HG03571 (cell line): Measurements from ENCODE around the gene LIX1.

Source experiments
- ATAC-seq: cut with Tn5 transposase; IDR thresholded peaks from one replicate; pipeline ENCODE4 v1.9.1; 2021; ENCODE audit not compliant: unreplicated experiment

LIX1 gene

DNA sequence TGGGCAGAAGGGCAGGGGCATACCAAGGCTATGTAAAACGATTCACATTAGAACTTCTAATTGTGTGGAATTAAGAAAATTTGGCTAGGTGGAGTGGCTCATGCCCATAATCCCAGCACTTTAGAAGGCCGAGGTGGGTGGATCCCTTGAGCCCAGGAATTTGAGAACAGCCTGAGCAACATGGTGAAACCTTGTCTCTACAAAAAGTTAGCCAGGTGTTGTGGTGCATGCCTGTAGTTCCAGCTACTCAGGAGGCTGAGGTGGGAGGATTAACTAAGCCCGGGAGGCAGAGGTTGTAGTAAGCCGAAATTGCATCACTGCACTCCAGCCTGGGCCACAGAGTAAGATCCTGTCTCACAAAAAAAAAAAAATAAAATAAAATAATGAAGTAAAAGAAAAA is 65.2 kb downstream of the LIX1 start:
- ATAC-seq, result no peak

DNA sequence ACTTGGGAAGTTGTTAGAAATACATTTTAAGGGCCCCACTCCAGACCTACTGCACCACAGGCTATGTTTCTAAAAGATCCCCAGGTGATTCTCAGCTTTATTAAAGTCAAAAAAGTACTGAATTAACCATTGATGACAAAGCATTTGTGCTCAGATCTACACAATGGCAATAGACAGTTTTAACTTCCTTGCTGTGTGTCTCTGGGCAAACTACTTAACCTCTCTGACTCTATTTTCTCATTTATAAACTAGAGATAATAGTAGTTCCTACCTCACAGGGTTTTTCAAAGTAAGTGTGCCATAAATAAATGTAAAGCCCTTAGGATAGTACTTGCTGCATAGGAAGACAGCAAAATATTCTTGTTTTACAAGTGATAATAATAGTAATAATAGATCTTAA is 66.3 kb downstream of the LIX1 start:
- ATAC-seq, result no peak

DNA sequence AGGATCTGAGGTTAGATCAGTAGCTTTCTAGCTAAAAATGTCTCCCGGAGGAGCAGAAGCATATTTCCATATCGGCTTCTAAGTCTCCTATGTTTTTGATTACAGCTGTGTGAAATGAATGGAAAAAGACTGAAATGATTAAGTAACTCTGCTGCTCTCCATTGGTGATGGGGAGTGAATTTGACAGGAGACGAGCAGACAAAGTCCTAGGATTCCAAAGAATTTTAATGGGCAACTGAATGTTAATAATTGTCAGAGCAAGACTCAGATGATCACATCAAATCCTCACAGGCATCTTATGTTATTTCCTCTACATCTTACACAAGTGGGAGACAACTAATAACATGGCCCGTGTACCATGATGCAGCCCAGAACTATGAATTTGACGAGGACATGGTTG is 66.8 kb downstream of the LIX1 start:
- ATAC-seq, result no peak

DNA sequence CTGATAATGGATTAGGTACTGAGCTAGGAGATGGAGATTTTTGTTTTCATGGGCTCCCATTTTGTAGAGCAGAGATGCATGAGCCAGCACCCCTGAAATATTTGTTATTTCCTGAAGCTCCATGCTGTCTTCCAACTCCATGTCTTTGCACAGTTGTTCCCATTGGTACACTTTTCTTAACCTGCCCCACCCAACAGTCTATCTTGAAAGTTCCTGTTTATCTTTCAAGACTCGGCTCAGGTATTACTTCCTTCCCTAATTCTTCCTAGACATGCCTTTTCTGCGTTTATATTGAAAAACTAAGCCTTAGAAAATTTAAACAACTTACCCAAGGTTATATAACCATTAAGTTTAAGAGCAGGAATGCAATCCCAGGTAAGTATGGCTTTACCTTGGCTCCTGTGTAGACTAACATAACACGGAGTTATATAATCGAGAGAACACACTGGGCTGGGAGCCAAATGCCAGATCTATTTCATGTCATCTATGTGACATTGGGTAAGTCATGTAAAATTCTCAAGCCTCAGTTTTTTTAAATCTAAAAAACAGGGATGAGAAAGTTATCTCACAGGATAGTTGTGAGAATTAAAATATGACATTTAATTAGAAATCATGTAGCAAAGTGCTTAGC is 67.4 kb downstream of the LIX1 start:
- ATAC-seq, result no peak

DNA sequence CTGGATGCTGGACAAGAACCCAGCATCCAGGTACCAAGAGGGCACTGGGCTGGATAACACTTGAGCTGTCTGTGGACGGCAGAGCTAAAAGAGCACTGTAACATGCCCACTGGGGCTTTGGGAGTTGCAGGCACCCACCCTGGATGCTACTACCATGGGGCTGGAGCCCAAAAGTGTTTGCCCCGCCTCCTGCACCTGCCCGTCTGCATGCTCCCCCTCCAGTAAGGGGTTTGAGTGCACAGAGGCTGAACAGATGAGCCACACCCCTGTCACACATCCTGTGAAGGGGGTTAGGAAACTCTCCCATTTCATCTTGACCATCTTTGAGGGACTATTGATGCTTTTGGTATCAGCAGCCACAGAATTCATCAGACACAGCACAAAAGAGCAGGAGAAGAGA is 69.0 kb downstream of the LIX1 start:
- no peak for ATAC-seq

DNA sequence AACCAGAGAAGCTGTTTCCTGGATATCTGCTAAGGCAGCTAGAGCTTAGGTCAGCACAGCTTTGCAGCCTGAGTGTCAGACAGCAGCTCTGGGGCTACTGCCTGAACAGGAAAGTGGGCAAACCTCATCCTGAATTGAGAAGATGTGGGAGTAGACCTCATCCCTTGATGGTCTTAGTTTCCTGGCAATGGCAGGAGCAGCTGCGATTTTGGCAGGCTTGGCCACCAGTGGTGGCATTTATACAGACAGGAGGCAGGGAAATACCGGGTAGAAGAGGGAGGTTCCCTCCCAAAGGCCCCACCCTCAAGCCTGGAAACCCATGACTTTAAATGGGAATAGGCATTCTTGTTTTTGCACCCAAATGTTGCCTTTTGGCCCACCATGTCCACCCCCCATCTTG is 69.7 kb downstream of the LIX1 start:
- no peak for ATAC-seq

DNA sequence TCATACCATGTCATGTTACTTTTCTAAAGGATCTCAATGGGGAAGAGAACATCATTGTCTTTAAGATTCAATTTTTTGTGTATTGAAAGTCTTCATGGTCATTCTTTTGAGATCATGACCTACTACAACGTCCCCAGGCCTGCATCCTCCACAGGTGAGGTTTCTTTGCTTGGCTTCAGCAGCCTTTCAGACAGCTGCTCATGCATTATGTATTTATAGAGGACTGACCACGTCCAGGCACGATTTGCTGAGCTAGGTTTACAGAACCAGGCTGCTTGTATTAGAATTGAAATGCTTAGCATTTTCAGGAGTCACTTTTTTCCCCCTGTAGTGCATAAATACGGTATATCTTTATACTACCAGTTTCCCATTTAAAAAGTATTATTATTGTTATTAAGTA is 70.4 kb downstream of the LIX1 start:
- no peak for ATAC-seq

DNA sequence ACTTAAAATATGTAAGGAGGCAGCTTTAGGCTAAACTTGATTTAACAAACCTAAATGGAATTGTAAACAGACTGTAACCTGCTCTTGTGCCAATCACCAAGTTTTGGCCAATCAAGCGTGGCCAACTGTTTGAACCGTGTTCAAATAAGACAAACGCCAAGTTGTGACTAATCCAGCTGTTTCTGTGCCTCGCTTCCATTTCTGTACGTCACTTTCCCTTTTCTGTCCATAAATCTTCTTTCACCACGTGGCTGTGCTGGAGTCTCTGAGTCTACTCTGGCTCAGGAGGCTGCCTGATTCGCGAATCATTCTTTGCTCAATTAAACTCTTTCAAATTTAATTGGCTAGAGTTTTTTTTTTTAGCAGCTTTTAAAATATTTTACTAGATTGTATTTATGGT is 71.3 kb downstream of the LIX1 start:
- ATAC-seq, result no peak

DNA sequence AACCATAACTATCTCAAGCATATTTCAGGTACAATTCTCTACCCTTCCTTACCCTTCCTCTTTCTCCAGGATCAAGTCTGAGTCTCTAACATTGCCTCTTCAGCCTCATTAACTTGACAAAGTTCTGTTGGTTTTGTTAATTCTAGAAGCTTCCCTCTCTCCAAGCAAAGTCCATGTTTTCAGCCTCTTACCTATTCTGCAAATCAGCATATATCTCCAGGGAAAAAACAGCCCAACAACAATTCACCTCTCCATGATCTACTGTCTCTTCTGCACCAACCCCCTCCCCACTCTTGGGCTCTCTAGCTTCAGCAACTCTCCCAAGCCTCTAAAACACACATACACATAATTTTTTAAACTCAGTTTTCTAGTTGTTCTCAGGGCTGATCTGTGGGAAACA is 72.2 kb downstream of the LIX1 start:
- no peak for ATAC-seq

DNA sequence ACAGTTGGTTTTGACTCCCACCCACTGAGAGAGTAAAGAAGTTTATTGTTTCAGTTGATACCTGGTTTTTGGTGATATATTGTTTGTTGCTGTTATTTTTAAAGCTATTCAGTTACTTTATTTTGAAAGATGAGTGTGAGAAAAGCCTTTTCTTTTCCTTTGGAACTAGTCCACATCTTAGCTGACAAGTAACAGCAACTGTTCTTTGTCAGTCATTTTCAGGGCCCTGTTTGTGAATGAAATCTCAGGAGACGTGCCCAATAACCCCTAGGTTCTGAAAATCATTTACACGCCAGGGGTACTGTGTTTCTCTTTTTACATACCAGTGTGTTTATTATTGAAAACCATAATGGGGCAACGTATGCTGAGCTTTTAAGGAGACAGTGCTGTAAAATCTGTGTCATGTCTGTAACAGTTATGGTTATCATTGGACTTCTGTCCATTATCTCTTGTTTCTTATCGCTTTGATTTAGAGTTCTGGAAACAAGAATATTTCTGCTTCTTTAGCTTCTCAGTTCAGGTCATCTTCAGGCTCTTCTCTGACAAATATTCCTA is 75.0 kb downstream of the LIX1 start:
- ATAC-seq, result no peak

DNA sequence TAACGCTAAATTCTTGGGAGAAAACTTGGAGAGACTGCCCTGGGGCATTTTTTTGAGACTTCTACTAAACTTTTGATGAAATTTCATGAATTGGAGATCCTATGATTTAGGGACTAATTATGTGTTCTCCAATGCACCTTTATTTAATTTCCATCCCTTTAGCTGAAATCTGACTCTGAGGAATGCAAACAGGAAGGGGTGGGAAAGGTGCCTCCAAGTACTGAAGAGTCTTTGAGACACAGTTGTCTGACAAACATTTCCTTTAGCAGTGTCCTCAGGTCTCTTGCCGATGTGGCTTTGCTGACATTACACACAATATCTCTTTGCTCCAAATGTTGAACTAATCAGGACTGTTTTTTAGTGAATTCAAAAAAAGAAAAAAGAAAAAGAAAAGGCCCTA is 76.9 kb downstream of the LIX1 start:
- no peak for ATAC-seq

DNA sequence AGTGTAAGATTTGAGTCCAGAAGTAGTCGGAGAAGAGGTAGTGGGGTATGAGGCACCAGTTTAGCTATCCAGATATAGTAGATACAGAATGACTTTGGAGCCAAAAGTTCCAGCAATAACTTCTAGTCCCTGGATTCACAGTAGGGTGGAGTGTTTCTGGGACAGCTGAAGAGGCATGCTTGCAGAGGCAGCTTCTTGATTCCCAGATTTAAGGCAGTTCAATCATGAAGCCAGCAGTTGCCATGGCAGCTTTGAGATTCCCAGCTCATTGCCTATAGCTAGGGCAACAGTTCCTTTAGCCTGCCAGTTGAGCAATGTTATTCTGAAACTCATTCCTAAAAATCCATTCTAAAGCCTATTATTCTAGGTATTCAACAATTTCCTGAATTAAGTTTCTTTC is 79.2 kb downstream of the LIX1 start:
- no peak for ATAC-seq

DNA sequence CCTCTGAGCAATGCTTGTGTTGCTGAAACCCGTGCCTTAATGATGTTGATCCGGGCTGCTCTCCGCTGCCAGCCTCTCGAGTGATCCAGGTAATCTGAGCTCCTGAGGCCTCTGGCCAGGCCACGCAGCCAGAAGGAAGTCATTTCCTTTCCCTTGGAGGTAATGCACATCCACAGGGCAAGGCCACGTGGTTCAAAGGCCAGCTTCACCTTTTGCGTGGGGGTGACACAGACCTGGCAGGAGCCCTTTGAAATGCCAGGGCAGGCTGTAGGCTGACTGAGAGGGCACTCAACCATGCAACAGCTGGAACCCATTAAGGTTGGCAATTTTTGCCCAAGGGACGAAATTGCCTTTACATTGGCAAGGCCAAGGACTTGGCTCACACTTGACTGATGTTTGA is 80.4 kb downstream of the LIX1 start:
- ATAC-seq, result no peak

DNA sequence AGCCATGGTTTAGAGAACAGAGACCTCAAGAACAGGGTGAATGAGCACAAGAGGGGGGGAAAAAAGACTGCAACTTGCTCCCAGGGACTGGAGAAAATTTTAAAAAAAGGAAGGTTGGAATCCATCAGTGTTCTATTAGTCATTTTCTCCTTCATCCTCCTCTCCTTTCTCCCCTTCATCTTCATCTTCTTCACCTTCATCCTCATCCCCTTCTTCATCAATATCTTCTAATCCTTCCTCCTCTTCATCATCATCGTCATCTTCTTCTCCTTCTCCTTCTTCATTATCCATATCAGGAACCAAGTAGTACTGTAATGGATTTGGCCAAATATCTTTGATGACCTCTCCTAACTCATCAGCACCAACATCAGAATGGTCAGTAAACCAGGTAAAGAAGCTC is 86.1 kb downstream of the LIX1 start:
- no peak for ATAC-seq

DNA sequence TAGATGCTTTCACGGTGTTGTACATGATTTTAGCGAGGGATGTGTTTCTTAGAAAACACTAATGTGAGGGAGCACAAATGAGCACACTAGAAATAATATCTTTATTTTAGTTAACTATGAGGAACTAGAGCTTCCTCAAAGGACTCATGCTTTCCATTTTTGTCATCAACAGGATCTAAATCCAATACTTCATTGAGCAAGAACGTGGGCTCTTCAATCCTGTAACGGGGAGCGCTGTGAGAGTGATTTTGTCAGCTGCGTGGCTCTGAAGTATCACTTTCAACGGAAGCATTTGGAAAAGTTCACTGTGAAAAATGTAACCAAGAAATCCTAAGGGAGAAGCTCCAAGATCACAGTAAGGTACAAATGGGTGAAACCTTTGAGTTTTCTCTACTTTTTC is 93.2 kb downstream of the LIX1 start:
- no peak for ATAC-seq

DNA sequence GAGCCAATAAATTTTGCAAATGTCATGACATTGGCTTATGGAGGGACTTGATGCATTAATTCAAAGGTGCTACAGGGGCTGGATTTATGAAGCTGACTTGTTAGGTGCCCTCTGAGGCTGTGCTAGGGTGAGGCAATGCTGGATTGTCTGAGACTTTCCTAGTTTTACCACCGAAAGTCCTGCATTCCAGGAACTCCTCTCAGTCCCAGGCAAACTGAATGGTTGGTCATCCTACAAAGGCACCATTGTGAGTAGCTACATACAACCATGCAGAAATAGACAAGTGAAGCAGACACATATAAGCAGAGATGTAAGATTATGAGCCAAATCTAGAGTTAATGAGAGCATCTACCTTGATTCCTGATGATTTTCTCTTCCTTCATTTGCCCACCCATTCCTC is 95.3 kb downstream of the LIX1 start:
- no peak for ATAC-seq

DNA sequence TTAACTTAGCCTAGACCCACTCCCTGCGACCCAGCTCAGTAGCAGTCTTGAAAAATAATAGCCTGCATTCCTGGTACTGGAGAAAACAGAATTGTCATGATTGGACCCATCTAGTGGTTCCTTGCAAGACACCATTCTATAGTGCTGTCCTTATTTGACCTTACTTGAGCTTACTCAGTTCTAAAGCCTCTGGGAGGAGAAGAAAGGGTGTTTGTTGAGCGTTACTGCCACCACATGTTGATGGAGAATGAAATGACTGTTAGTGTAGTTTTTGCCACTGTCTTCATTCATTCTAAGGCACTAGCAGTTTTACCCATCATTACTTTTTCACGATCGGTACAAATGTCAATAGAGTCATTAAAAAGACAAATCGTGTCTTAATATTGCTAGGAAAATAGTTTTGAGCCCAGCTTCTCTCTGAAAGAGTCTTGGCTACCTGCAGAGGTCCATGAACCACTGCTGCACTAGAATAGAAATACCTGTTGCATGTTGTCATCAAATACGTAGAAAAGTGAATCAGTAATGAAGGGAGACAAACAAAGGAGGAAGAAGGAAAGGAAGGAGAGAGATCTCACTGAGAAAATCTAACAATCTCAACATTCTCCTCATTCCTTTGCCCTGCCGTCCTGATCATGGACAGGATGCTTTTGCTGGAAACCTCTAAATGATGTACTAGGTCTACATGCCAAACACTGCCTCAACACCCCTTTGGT is 96.0 kb downstream of the LIX1 start:
- ATAC-seq, result no peak

DNA sequence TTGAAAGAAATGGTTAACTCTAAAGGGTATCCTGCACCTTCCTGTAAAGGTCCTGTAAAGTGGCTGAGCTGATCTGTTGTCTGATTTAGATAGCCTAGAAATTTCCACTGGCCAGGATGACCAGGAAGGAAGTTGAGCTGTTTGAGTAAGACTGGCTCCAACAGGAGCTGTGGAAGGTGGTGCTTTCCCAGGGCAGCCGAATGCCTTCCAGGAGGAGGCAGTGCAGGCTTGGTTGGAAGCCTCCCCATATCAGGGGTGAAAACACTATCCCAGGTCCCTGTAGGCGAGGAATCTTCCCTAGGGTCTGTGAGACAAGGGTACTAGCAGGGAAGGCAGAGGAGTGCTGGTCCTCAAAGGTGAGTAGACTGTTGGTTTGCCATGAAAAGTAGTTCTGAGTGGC is 98.4 kb downstream of the LIX1 start:
- ATAC-seq, result no peak

DNA sequence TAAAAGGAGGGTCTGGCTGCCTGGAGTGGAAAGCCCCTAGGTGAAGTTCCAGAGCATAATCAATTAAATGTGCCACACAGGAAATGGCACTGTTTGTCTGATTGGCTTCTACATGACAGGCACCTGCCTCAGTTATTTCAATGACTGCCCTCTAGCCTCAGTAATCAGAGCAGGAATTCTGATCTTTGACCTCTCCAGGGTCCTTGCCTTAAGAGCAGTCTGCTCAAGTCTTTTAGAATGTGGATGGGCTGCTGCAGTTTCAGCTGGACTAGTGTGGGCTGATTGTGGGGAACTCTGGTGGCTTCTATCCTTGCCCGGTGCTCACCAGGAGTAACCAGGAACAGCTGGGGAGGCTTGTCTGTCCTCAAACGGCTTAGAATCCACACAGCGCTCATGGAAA is 98.9 kb downstream of the LIX1 start:
- no peak for ATAC-seq

DNA sequence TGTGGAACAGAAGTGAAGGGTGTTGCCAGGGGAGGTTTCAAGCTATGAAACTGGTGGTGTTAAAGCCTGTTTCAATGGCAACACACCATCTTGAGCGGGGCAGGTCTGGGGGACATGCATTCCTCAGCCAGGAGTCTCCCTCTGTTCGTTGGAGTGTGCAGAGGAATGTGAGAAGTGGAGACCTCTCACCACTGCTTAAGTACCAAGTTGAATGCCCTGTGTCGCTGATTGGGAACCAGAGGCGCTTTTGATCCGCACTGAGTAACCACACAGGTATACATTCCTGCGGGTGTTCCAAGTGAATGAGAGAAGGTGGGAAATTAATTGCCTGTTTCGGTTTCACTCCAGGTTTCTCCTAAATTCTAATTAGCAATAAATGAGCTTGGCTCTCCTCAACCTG is 99.4 kb downstream of the LIX1 start:
- no peak for ATAC-seq
